ENCODE data around the gene GBA2.

Gene GBA2

DNA sequence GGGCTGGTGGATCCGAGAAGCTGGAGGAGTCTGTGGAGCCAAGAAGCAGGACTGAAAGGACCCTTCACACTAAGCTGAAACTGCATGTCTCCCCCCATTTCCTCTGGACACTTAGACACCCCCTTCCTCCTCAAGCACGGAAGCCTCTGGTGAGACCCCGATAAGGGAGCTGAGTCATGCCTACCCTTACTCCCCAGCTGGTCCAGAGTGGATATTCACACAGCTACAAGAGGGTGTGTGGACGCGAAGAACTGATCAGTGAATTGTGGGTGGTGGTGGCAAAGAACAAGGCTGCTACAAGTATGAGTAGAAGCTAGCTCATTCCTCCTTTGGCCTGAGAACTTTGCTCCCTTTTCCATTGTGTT lies 21.4 kb downstream of the GBA2 start:
- Histone ChIP-seq H3K27me3 (ENCODE audit: insufficient read depth, low read length) (no peaks in the 10 kb centered on the region), H2BK5ac (ENCODE audit: low read depth, low read length, poor library complexity) (peak overlapping the region; percentile 99), H3K36me3 (ENCODE audit: control insufficient read depth in 1 of 2, insufficient read depth in 2 of 2, low read length in 2 of 2) (peaks cover 19 to 29% of the 10 kb centered on the region in 2 experiments), H3K79me1 (ENCODE audit: low read length) (peaks cover 27% of the 10 kb centered on the region), H2AFZ (ENCODE audit: insufficient read depth, low read length, poor library complexity) (peak overlapping the region; percentile 81), H3K79me2 (ENCODE audit: control insufficient read depth, insufficient read depth, low read length, poor library complexity) (peaks cover 22% of the 10 kb centered on the region), H2BK120ac (ENCODE audit: insufficient read depth, low read length, poor library complexity) (peak overlapping the region; percentile 99), H3K9me3 (ENCODE audit: insufficient read depth, low read depth, low read length) (no peaks in the 10 kb centered on the region), H3K18ac (ENCODE audit: low read length) (peak overlapping the region; percentile 97), H3K23ac (ENCODE audit: low read length) (peak overlapping the region; percentile 96), H4K12ac (ENCODE audit: low read depth, low read length) (peak overlapping the region; percentile 75), H3K4ac (ENCODE audit: low read depth, low read length) (peak overlapping the region; percentile 97), H2AK5ac (ENCODE audit: low read length) (peak overlapping the region; percentile 98), H3K4me2 (ENCODE audit: low read length) (peak overlapping the region; percentile 56), H4K91ac (ENCODE audit: low read depth, low read length) (peak overlapping the region; percentile 99), H3K4me1 (ENCODE audit: control insufficient read depth in 1 of 2, insufficient read depth in 2 of 2, low read length in 2 of 2) (peaks cover 33 to 43% of the 10 kb centered on the region in 2 experiments), H3K4me3 (ENCODE audit: low read depth, low read length) (peak overlapping the region; percentile 51), H3K9ac (ENCODE audit: low read length) (peak overlapping the region; percentile 24), H3K14ac (ENCODE audit: low read length) (peak overlapping the region; percentile 96), H3K27ac (ENCODE audit: low read depth, low read length) (peak overlapping the region; percentile 99), H2BK12ac (ENCODE audit: low read length) (peak overlapping the region; percentile 92), H4K8ac (ENCODE audit: low read depth, low read length) (peak overlapping the region; percentile 90)
- WGBS (ENCODE audit: extremely low coverage, insufficient coverage, insufficient read length) = no CpG with 5 or more reads among the region's 5 CpGs
- peak in 1 of 2 donors; percentile 30 for DNase-seq

DNA sequence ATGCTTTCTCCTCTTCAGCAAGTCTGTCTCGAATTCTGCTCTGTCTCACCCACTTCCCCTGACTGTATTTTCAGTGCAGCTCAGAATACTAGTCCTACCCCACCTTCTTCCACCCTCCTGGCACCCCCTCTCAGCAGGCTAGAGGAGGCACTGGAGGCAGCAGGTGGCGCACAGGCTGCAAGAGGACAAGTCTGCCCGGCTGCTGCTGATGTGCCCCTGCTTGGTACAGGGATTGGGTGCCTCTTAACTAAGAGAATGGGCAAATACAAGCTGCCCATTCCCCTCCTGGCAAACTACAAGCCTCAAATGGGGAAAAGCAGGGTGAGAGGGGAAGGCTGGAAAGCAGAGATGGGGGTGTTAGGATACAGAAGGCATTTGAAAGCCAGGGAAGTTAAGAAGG lies 22.1 kb downstream of the GBA2 start:
- Histone ChIP-seq H3K9me3 (ENCODE audit: insufficient read depth, low read depth, low read length) (no peaks in the 10 kb centered on the region), H2BK120ac (ENCODE audit: insufficient read depth, low read length, poor library complexity) (peak overlapping the region; percentile 99), H2AK5ac (ENCODE audit: low read length) (peak overlapping the region; percentile 98), H4K91ac (ENCODE audit: low read depth, low read length) (peak overlapping the region; percentile 99), H3K36me3 (ENCODE audit: control insufficient read depth in 1 of 2, insufficient read depth in 2 of 2, low read length in 2 of 2) (peaks cover 22 to 35% of the 10 kb centered on the region in 2 experiments), H4K12ac (ENCODE audit: low read depth, low read length) (no peak overlapping the region), H3K27me3 (ENCODE audit: insufficient read depth, low read length) (no peaks in the 10 kb centered on the region), H3K4me3 (ENCODE audit: low read depth, low read length) (no peak overlapping the region), H3K9ac (ENCODE audit: low read length) (no peak overlapping the region), H3K18ac (ENCODE audit: low read length) (peak overlapping the region; percentile 73), H3K27ac (ENCODE audit: low read depth, low read length) (peak overlapping the region; percentile 99), H2BK5ac (ENCODE audit: low read depth, low read length, poor library complexity) (peak overlapping the region; percentile 99), H3K14ac (ENCODE audit: low read length) (peak overlapping the region; percentile 75), H2BK12ac (ENCODE audit: low read length) (peak overlapping the region; percentile 58), H3K23ac (ENCODE audit: low read length) (no peak overlapping the region), H3K4me2 (ENCODE audit: low read length) (peak overlapping the region; percentile 8), H3K79me2 (ENCODE audit: control insufficient read depth, insufficient read depth, low read length, poor library complexity) (peaks cover 20% of the 10 kb centered on the region), H2AFZ (ENCODE audit: insufficient read depth, low read length, poor library complexity) (no peak overlapping the region), H3K4me1 (ENCODE audit: control insufficient read depth in 1 of 2, insufficient read depth in 2 of 2, low read length in 2 of 2) (peaks cover 33 to 43% of the 10 kb centered on the region in 2 experiments), H3K79me1 (ENCODE audit: low read length) (peaks cover 24% of the 10 kb centered on the region), H4K8ac (ENCODE audit: low read depth, low read length) (no peak overlapping the region), H3K4ac (ENCODE audit: low read depth, low read length) (peak overlapping the region; percentile 95)
- no CpG with 5 or more reads among the region's 3 CpGs for WGBS (ENCODE audit: extremely low coverage, insufficient coverage, insufficient read length)
- DNase-seq = no peak

DNA sequence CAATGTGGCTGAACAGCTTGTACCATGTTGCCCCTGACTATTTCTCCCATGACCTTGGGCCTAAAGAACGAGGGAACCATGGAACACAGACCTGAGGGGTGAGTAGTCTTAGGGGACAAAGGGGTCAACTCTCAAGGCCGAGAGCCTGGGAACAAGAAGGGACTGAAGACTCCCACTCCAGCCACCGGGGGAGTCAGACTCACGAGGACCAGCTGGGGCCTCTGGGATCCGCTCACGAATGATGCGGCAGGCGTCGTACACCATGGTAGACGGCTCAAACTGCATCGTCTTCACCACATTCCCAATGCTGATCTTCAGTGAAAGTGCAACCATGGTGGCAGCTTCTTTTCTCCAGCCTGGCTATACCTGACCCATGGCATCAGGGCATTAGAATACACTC lies 23.7 kb downstream of the GBA2 start:
- Histone ChIP-seq H3K18ac (ENCODE audit: low read length) (no peak overlapping the region), H2AFZ (ENCODE audit: insufficient read depth, low read length, poor library complexity) (no peak overlapping the region), H3K4me2 (ENCODE audit: low read length) (no peak overlapping the region), H3K4me1 (ENCODE audit: control insufficient read depth in 1 of 2, insufficient read depth in 2 of 2, low read length in 2 of 2) (peaks cover 28 to 37% of the 10 kb centered on the region in 2 experiments), H3K79me2 (ENCODE audit: control insufficient read depth, insufficient read depth, low read length, poor library complexity) (peaks cover 13% of the 10 kb centered on the region), H3K27ac (ENCODE audit: low read depth, low read length) (no peak overlapping the region), H4K12ac (ENCODE audit: low read depth, low read length) (no peak overlapping the region), H3K4me3 (ENCODE audit: low read depth, low read length) (no peak overlapping the region), H3K9ac (ENCODE audit: low read length) (no peak overlapping the region), H4K8ac (ENCODE audit: low read depth, low read length) (no peak overlapping the region), H2BK120ac (ENCODE audit: insufficient read depth, low read length, poor library complexity) (no peak overlapping the region), H3K36me3 (ENCODE audit: control insufficient read depth in 1 of 2, insufficient read depth in 2 of 2, low read length in 2 of 2) (peaks cover 32 to 47% of the 10 kb centered on the region in 2 experiments), H3K9me3 (ENCODE audit: insufficient read depth, low read depth, low read length) (no peaks in the 10 kb centered on the region), H3K79me1 (ENCODE audit: low read length) (peaks cover 20% of the 10 kb centered on the region), H4K91ac (ENCODE audit: low read depth, low read length) (no peak overlapping the region), H3K27me3 (ENCODE audit: insufficient read depth, low read length) (no peaks in the 10 kb centered on the region), H2BK5ac (ENCODE audit: low read depth, low read length, poor library complexity) (no peak overlapping the region), H2AK5ac (ENCODE audit: low read length) (no peak overlapping the region), H3K14ac (ENCODE audit: low read length) (no peak overlapping the region), H3K23ac (ENCODE audit: low read length) (no peak overlapping the region), H3K4ac (ENCODE audit: low read depth, low read length) (no peak overlapping the region), H2BK12ac (ENCODE audit: low read length) (no peak overlapping the region)
- WGBS (ENCODE audit: extremely low coverage, insufficient coverage, insufficient read length) = no CpG with 5 or more reads among the region's 11 CpGs
- no peak for DNase-seq

DNA sequence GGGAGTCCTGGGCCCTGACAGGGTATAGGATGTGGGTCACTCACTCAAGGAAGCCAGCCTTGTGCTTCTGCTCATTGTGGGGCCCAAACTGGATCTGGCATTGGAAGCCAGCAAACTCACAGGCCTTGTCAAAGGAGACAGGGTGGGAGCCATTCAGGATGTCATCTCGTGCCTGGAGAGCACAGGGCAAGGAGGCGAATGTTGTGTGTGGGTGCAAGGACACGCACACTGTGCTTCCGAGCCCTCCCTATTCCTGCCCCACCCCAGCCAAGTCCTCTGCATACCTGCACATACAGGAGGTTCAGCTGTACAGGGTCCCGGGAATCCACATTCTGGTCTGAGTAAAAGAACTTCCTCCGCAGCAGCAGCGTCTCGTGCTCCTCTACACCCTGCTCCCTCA lies 25.1 kb downstream of the GBA2 start:
- Histone ChIP-seq H3K36me3 (ENCODE audit: control insufficient read depth in 1 of 2, insufficient read depth in 2 of 2, low read length in 2 of 2) (peaks cover 46 to 61% of the 10 kb centered on the region in 2 experiments), H3K4ac (ENCODE audit: low read depth, low read length) (no peak overlapping the region), H3K4me1 (ENCODE audit: control insufficient read depth in 1 of 2, insufficient read depth in 2 of 2, low read length in 2 of 2) (peaks cover 19 to 24% of the 10 kb centered on the region in 2 experiments), H3K4me2 (ENCODE audit: low read length) (no peak overlapping the region), H4K12ac (ENCODE audit: low read depth, low read length) (no peak overlapping the region), H3K79me1 (ENCODE audit: low read length) (peaks cover 18% of the 10 kb centered on the region), H4K8ac (ENCODE audit: low read depth, low read length) (no peak overlapping the region), H3K18ac (ENCODE audit: low read length) (no peak overlapping the region), H3K9ac (ENCODE audit: low read length) (no peak overlapping the region), H2BK5ac (ENCODE audit: low read depth, low read length, poor library complexity) (no peak overlapping the region), H3K23ac (ENCODE audit: low read length) (no peak overlapping the region), H2AK5ac (ENCODE audit: low read length) (no peak overlapping the region), H4K91ac (ENCODE audit: low read depth, low read length) (no peak overlapping the region), H3K27me3 (ENCODE audit: insufficient read depth, low read length) (no peaks in the 10 kb centered on the region), H2BK12ac (ENCODE audit: low read length) (no peak overlapping the region), H2BK120ac (ENCODE audit: insufficient read depth, low read length, poor library complexity) (no peak overlapping the region), H3K4me3 (ENCODE audit: low read depth, low read length) (no peak overlapping the region), H3K79me2 (ENCODE audit: control insufficient read depth, insufficient read depth, low read length, poor library complexity) (peaks cover 10% of the 10 kb centered on the region), H2AFZ (ENCODE audit: insufficient read depth, low read length, poor library complexity) (no peak overlapping the region), H3K27ac (ENCODE audit: low read depth, low read length) (no peak overlapping the region), H3K9me3 (ENCODE audit: insufficient read depth, low read depth, low read length) (no peaks in the 10 kb centered on the region), H3K14ac (ENCODE audit: low read length) (no peak overlapping the region)
- DNase-seq = no peak
- WGBS (ENCODE audit: extremely low coverage, insufficient coverage, insufficient read length) = no CpG with 5 or more reads among the region's 8 CpGs

Measured in trophoblast cell (in vitro differentiated cells and primary cell).